ENCODE data around the gene EFCAB5. TPM values are rescaled to one million over a fixed set of nuclear protein-coding genes. Genes with fewer than 3 reads are reported as not detected.
A peak's percentile ranks its signal among the peaks of the same experiment; 100 is the strongest.

EFCAB5 gene
- total RNA-seq, 1 donor from 2014 or later: 0.08 TPM

DNA sequence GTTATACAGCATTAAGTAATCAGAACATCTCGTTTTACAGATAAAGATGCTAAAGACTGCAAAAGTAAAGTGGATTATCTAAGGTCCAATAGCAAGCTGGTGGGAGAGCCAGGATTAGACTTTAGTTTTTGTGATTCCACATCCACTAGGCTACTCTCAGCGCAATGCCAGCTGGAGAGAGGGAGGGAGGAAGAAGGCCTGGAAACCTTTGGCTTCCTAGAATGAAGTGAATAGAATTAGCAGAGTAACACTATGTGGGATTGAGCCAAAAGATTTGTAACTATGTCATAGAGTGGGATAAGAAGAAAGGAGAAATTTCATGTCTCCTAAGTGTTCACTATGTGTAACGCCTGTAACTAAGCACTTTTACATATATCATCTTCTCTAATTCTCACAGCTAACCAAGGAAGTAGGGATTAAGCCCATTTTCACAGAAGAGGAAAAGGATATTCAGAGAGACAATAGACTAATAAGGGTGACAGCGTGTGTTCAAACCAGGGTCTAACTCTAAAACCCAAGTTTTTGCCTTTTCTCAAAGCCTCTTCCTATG lies 149.8 kb downstream of the EFCAB5 start:
- H3K36me3 ChIP-seq (ENCODE audit: control insufficient read depth, insufficient read depth, low read length): no peaks in the 10 kb centered on the region
- H3K4me3 ChIP-seq (ENCODE audit: low read depth, low read length): no peak overlapping the region
- TF ChIP-seq, protein P1, sequence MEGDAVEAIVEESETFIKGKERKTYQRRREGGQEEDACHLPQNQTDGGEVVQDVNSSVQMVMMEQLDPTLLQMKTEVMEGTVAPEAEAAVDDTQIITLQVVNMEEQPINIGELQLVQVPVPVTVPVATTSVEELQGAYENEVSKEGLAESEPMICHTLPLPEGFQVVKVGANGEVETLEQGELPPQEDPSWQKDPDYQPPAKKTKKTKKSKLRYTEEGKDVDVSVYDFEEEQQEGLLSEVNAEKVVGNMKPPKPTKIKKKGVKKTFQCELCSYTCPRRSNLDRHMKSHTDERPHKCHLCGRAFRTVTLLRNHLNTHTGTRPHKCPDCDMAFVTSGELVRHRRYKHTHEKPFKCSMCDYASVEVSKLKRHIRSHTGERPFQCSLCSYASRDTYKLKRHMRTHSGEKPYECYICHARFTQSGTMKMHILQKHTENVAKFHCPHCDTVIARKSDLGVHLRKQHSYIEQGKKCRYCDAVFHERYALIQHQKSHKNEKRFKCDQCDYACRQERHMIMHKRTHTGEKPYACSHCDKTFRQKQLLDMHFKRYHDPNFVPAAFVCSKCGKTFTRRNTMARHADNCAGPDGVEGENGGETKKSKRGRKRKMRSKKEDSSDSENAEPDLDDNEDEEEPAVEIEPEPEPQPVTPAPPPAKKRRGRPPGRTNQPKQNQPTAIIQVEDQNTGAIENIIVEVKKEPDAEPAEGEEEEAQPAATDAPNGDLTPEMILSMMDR (IDR thresholded peaks at IDR 0.05; ENCODE audit: insufficient read depth, low read length, poor library complexity, severe bottlenecking): no peak
- no peaks in the 10 kb centered on the region for H3K27me3 ChIP-seq (ENCODE audit: control insufficient read depth, insufficient read depth, low read length)
- no peak for DNase-seq (ENCODE audit: low read depth)

DNA sequence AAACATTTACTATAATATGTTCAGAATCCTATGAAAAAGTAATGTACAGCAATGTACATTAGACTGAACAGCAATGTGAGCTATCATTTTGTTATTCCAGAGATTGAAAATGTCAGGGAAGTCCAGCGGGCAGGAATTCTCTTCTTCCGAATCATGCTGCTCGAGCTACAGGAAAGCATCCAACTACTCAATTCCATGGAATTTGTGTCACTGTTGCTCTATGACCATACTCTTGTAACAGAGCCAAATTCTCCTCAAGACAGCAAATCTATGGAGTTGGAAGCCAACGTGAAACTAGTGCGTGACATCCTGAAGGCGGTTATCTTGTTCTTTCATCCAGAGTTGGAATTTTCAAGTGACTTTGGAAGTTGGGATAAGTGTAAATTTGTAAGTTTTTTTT lies 150.3 kb downstream of the EFCAB5 start:
- DNase-seq (ENCODE audit: low read depth): no peak
- H3K36me3 ChIP-seq (ENCODE audit: control insufficient read depth, insufficient read depth, low read length): no peaks in the 10 kb centered on the region
- no peaks in the 10 kb centered on the region for H3K27me3 ChIP-seq (ENCODE audit: control insufficient read depth, insufficient read depth, low read length)
- TF ChIP-seq, protein P1 (IDR thresholded peaks at IDR 0.05; ENCODE audit: insufficient read depth, low read length, poor library complexity, severe bottlenecking): no peak
- H3K4me3 ChIP-seq (ENCODE audit: low read depth, low read length): no peak overlapping the region

DNA sequence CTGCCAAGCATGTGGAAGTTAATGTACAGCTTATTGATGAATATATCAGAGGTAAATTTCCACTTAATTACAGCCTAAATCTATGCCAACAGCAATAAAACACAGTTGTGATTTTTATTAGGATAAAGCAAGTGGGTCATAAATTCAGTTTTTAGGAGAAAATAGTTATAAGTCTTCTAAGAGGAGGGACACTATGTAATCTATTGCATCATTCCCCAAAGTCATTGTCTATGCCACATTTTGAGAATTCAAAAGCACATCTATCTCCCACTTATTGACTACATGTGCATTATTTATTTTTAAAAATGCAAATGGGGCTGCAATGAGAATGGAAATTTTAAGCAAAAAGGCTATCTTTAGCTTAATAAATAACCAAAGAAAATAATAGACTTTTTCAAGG lies 151.5 kb downstream of the EFCAB5 start:
- no peak for DNase-seq (ENCODE audit: low read depth)
- TF ChIP-seq, protein P1 (IDR thresholded peaks at IDR 0.05; ENCODE audit: insufficient read depth, low read length, poor library complexity, severe bottlenecking): no peak

DNA sequence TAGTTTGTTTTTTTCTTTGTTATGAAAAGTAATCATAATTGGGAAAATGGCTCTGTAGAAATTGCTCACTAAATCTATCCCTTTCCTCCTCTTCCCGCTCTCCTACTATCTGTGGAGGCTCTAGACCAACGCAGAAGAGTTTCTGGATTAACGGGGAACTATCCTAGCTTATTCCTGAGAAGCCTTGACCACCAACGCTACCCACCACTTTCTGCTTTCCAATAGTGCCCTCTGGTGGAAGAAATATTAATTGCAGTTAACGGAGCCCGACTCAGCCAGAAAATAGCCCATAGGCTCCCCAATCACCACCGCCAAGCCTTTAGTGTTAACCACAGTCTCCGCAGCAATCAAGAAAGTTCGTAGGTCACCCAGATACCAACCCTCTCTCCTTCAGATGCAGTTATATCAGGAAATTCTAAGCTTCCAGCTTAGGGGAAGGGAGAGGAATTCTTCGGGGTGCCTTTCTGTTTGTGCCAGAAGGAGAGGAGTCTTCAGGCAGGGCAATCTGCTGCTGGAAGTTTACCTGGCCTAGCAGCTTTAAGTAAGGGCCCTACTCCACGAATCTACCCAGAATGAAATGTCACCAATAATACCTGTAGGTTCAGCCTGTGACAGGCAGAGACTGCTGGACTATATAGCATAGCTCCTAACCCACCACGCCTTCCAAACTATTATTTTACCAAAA lies 152.2 kb downstream of the EFCAB5 start:
- H3K36me3 ChIP-seq (ENCODE audit: control insufficient read depth, insufficient read depth, low read length): no peaks in the 10 kb centered on the region
- TF ChIP-seq, protein P1 (IDR thresholded peaks at IDR 0.05; ENCODE audit: insufficient read depth, low read length, poor library complexity, severe bottlenecking): peak; percentile 55
- no peak overlapping the region for H3K4me3 ChIP-seq (ENCODE audit: low read depth, low read length)
- DNase-seq (ENCODE audit: low read depth): no peak
- no peaks in the 10 kb centered on the region for H3K27me3 ChIP-seq (ENCODE audit: control insufficient read depth, insufficient read depth, low read length)

More for the DNA sequence above, 151.5 kb downstream of the EFCAB5 start:
- Histone ChIP-seq H3K27me3 (ENCODE audit: control insufficient read depth, insufficient read depth, low read length) (no peaks in the 10 kb centered on the region), H3K4me3 (ENCODE audit: low read depth, low read length) (no peak overlapping the region), H3K36me3 (ENCODE audit: control insufficient read depth, insufficient read depth, low read length) (no peaks in the 10 kb centered on the region)

DNA sequence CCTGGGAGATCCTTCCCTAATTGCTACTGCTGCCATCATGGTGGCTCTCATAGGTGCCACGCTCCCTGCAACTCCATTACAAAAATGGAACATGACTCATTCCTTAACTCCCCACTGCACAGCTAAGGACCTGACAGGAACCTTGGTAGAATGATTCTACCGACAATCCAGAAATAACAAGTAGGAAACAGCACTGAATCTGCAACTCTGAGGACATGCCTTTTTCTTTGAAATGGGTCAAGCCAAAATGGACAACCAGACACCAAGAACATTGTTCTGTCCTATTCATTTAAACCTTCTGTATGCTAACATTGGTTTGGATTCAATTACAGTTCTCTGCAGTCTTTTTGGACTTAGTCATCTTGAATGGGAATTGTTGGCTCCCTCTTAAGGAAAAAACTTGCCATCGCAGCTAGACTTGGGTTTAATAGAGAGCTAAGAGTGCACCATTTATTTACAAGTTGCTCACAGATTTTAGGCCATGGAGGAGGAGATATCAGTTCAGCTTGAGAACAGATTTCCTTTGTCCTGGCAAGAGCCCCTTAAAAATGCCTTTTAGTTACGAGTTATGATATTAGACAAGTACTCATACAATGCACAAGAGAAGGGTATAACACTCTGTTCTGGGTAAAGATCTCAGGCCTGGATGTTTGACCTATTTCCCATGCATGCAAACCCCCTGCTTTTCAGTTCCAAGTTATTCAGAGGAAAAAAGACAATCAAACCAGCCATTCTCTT lies 154.2 kb downstream of the EFCAB5 start:
- H3K27me3 ChIP-seq (ENCODE audit: control insufficient read depth, insufficient read depth, low read length): no peaks in the 10 kb centered on the region
- no peak overlapping the region for H3K4me3 ChIP-seq (ENCODE audit: low read depth, low read length)
- TF ChIP-seq, protein P1 (IDR thresholded peaks at IDR 0.05; ENCODE audit: insufficient read depth, low read length, poor library complexity, severe bottlenecking): peak; percentile 56
- no peaks in the 10 kb centered on the region for H3K36me3 ChIP-seq (ENCODE audit: control insufficient read depth, insufficient read depth, low read length)
- peak; percentile 54 for DNase-seq (ENCODE audit: low read depth)

Data from kidney epithelial cell (primary cell).